Hepatocyte (in vitro differentiated cells): ENCODE results near the gene ABTB1.

Experiments
- CTCF ChIP-seq: fragments of 200-600 bp; sonication (generic); IDR thresholded peaks from 2 replicates; pipeline ENCODE4 v1.5.1; 2016; ENCODE audit warnings: antibody characterized with exemption, mild to moderate bottlenecking; ENCODE audit not compliant: poor library complexity
- EZH2 ChIP-seq: fragments of 200-600 bp; sonication (generic); IDR thresholded peaks from 2 replicates; pipeline ENCODE4 v1.6.1; 2016; ENCODE audit warnings: antibody characterized with exemption, mild to moderate bottlenecking, borderline replicate concordance
- EZH2phosphoT487 ChIP-seq: fragments of 200-600 bp; sonication (generic); IDR thresholded peaks from one replicate; pipeline ENCODE4 v1.6.1; 2018; ENCODE audit warnings: antibody characterized with exemption, mild to moderate bottlenecking, low read depth, moderate library complexity; ENCODE audit not compliant: unreplicated experiment, severe bottlenecking

- TF ChIP-seq CTCF (no peak), EZH2phosphoT487 (no peak), EZH2 (no peak)
These were observed 27.3 kb upstream of the ABTB1 start for GRCh38 chr3:127645371-127646015.
